ENCODE results near the gene NPFFR1. TPM values are rescaled to one million over a fixed set of nuclear protein-coding genes. Genes with fewer than 3 reads are reported as not detected.

Gene NPFFR1
- total RNA-seq, 2 donors from 2014 or later, result not detected

DNA sequence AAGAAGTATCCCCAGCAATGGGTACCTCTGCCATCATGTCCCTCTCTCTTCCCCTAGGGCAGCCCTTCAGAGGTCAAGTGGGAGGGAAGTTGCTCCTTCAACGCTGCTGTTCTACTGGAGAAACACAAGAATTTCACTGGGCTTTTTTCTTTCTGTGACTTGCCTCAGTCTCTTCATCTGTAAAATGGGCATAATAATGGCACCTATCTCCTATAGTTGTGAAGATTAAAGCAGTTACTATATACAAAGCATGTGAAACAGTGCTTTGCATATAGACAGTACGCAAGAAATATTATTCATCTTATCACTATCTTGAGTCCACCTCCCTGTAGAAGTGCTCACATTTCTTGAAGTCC lies 1.6 kb upstream of the NPFFR1 start:
- H3K9me3 ChIP-seq, result no peaks in the 10 kb centered on the region
- peaks cover 9% of the 10 kb centered on the region for H3K4me1 ChIP-seq
- peaks cover 3 to 20% of the 10 kb centered on the region in 2 donors for H3K27me3 ChIP-seq
- intact Hi-C loops (cut with DNase I), result no loop called here
- no peak for ATAC-seq
- H3K36me3 ChIP-seq (replicated peaks in 1 of 2; ENCODE audit: insufficient read depth in 1 of 2, low read depth in 2 of 2), result no peaks in the 10 kb centered on the region
- H3K27ac ChIP-seq, result no peak overlapping the region
- H3K4me3 ChIP-seq, result no peak overlapping the region
- TF ChIP-seq, protein P1, sequence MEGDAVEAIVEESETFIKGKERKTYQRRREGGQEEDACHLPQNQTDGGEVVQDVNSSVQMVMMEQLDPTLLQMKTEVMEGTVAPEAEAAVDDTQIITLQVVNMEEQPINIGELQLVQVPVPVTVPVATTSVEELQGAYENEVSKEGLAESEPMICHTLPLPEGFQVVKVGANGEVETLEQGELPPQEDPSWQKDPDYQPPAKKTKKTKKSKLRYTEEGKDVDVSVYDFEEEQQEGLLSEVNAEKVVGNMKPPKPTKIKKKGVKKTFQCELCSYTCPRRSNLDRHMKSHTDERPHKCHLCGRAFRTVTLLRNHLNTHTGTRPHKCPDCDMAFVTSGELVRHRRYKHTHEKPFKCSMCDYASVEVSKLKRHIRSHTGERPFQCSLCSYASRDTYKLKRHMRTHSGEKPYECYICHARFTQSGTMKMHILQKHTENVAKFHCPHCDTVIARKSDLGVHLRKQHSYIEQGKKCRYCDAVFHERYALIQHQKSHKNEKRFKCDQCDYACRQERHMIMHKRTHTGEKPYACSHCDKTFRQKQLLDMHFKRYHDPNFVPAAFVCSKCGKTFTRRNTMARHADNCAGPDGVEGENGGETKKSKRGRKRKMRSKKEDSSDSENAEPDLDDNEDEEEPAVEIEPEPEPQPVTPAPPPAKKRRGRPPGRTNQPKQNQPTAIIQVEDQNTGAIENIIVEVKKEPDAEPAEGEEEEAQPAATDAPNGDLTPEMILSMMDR (IDR thresholded peaks at IDR 0.05), result no peak
- no peak for TF ChIP-seq POLR2A (IDR thresholded peaks at IDR 0.05)
- DNase-seq, result no peak
- 88 to 97% methylated on average over 2 of the region's 2 CpGs for WGBS, 2 donors

DNA sequence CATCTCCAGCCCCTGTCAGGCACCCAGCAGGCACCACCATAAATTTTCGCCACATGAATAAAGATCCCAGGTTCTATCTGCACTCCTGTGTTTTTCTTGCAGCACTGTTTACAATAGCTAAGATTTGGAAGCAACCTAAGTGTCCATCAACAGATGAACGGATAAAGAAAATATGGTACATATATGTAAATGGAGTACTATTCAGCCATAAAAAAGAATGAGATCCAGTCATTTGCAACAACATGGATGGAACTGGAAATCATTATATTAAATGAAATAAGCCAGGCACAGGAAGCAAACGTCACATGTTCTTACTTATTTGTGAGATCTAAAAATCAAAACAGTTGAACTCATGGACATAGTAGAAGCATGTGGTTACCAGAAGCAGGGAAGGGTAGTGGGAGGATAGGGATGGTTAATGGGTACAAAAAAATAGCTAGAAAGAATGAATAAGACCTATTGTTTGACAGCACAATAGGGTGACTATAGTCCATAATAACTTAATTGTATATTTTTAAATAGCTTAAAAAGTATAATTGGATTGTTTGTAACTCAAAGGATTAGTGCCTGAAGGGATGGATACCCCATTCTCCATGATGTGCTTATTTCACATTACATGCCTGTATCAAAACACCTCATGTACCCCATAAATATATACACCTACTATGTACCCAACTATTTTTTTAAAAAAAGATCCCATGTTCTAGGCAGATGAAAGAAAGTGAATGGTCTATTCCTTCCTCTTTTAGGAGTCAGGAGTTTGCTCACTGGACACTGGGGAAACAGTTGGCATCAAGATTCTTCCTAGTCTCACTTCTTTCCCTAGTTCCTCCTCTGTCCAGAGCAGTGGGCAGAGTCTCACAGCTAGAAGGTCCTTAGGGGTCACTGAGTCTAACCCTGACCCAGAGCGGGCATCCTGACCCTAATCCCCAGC lies 1.0 kb upstream of the NPFFR1 start:
- DNase-seq, result no peak

DNA sequence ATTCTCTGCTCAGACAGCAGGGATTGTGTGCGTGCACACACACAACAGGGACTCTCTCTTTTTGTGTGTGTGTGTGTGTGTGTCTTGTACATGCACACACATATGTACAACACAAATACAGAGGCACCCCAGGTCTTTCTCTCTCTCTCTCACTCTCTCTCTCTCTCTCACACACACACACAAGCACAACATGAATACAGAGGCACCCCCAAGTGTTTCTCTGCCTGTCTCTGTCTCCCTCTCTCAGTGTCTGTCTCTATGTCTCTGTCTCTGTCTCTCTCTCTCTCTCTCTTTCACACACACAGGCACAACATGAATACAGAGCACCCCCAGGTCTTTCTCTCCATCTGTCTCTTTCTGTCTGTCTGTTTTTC lies 746 bp downstream of the NPFFR1 start:
- peaks cover 9% of the 10 kb centered on the region for H3K4me1 ChIP-seq
- intact Hi-C loops (cut with DNase I), result no loop called here
- no peak for ATAC-seq

More for the DNA sequence above, 1.0 kb upstream of the NPFFR1 start:
- H3K4me1 ChIP-seq, result peaks cover 9% of the 10 kb centered on the region
- H3K27ac ChIP-seq, result no peak overlapping the region
- ATAC-seq, result no peak
- H3K4me3 ChIP-seq, result no peak overlapping the region
- H3K9me3 ChIP-seq, result no peaks in the 10 kb centered on the region
- H3K27me3 ChIP-seq, result peaks cover 3 to 20% of the 10 kb centered on the region in 2 donors
- 56 to 65% methylated on average over 4 of the region's 4 CpGs for whole genome bisulfite sequencing, 2 donors
- TF ChIP-seq, protein P1 (IDR thresholded peaks at IDR 0.05), result no peak
- no peak for TF ChIP-seq POLR2A (IDR thresholded peaks at IDR 0.05)
- no peaks in the 10 kb centered on the region for H3K36me3 ChIP-seq (replicated peaks in 1 of 2; ENCODE audit: insufficient read depth in 1 of 2, low read depth in 2 of 2)
- intact Hi-C loops (cut with DNase I), result no loop called here

DNA sequence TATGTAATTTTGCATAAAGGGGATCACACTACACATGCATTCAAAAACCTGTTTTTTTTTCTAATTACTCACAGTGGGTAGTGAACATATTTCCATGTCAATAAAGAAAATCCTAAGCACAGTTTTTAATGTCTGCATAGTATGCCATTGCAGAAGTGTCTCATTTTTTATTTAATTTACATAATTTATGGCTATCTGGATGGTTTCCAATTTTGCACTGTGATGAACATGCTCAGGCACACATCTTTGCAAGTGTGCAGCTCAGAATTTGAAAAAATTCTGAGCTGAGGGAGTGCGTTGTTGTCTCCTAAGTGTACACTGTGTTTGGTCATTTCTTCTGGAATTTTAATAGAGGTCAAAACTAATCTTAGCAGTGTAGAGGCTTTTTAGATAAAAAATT lies 2.2 kb downstream of the NPFFR1 start:
- H3K4me3 ChIP-seq, result no peak overlapping the region
- no peak overlapping the region for H3K27ac ChIP-seq
- ATAC-seq (no peak), DNase-seq (no peak)
- no peak for TF ChIP-seq POLR2A (IDR thresholded peaks at IDR 0.05)
- TF ChIP-seq, protein P1 (IDR thresholded peaks at IDR 0.05), result no peak
- intact Hi-C loops (cut with DNase I), result no loop called here
- peaks cover 9% of the 10 kb centered on the region for H3K4me1 ChIP-seq
- H3K36me3 ChIP-seq (replicated peaks in 1 of 2; ENCODE audit: insufficient read depth in 1 of 2, low read depth in 2 of 2), result no peaks in the 10 kb centered on the region
- H3K27me3 ChIP-seq, result peaks cover 3 to 20% of the 10 kb centered on the region in 2 donors
- H3K9me3 ChIP-seq, result no peaks in the 10 kb centered on the region
- WGBS, 2 donors, result 58 to 96% methylated on average over 1 of the region's 1 CpG

More for the DNA sequence above, 746 bp downstream of the NPFFR1 start:
- WGBS, 2 donors, result 60 to 83% methylated on average over 1 of the region's 1 CpG
- no peak for DNase-seq
- Histone ChIP-seq H3K27me3 (peaks cover 3 to 20% of the 10 kb centered on the region in 2 donors), H3K9me3 (no peaks in the 10 kb centered on the region), H3K27ac (no peak overlapping the region), H3K36me3 (replicated peaks in 1 of 2; ENCODE audit: insufficient read depth in 1 of 2, low read depth in 2 of 2) (no peaks in the 10 kb centered on the region), H3K4me3 (no peak overlapping the region)
- TF ChIP-seq, protein P1 (IDR thresholded peaks at IDR 0.05), result no peak
- TF ChIP-seq POLR2A (IDR thresholded peaks at IDR 0.05), result no peak
